ENCODE data around the gene SYT12.

Gene SYT12

DNA sequence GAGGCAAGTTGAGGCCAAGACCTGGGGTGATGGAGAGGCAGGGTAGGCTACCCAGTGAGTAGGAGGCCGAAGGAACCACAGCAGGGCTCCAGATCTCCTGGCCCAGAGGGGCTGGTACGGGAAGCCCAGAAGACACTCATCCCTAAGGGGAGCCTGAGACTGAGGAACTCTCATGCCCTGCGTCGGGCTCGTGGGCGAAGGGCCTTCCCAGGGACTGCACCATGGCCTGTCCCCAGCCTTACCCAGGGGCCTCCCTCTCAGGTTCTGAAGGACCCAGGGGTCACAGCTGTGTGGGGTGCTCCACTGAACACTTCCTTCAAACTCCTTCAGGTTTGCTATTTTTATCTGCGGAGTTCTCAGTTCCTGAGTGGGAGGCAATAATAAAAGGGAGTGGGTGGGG, 15.8 kb upstream of the SYT12 start:
- Histone ChIP-seq H3K36me3 (ENCODE audit: control insufficient read depth in 2 of 2, insufficient read depth in 1 of 2, low read length in 2 of 2) (no peaks in the 10 kb centered on the region), H3K4me1 (ENCODE audit: control insufficient read depth, insufficient read depth, low read length) (no peaks in the 10 kb centered on the region), H3K9me3 (ENCODE audit: control insufficient read depth, insufficient read depth, low read depth, low read length) (no peaks in the 10 kb centered on the region), H3K4me3 (ENCODE audit: low read depth, low read length) (no peak overlapping the region), H3K27ac (ENCODE audit: extremely low read depth, low read depth, low read length) (no peak overlapping the region)
- POLR2A ChIA-PET: interaction anchor here (0.8 to 1.4 kb wide), 2 partner anchors 8 to 10 kb away, joined by 3 to 6 read pairs; no protein-coding TSS in a partner anchor
- CTCF ChIA-PET: interaction anchor here (0.9 to 1.1 kb wide), 3 partner anchors 8 to 15 kb away, joined by 3 to 5 read pairs (median 4); partner anchors contain the start of gene SYT12
- TF ChIP-seq EGR2 (tag by site-specific recombination; IDR thresholded peaks at IDR 0.05; ENCODE audit: low read depth): 0 out of 2 replicates have a peak, but pooled peaks have one; percentile 25
- no peak for TF ChIP-seq TSHZ1 (tag by site-specific recombination; IDR thresholded peaks at IDR 0.05; ENCODE audit: borderline replicate concordance)
- TF ChIP-seq ZBTB44 (tag by site-specific recombination; IDR thresholded peaks at IDR 0.05): no peak

DNA sequence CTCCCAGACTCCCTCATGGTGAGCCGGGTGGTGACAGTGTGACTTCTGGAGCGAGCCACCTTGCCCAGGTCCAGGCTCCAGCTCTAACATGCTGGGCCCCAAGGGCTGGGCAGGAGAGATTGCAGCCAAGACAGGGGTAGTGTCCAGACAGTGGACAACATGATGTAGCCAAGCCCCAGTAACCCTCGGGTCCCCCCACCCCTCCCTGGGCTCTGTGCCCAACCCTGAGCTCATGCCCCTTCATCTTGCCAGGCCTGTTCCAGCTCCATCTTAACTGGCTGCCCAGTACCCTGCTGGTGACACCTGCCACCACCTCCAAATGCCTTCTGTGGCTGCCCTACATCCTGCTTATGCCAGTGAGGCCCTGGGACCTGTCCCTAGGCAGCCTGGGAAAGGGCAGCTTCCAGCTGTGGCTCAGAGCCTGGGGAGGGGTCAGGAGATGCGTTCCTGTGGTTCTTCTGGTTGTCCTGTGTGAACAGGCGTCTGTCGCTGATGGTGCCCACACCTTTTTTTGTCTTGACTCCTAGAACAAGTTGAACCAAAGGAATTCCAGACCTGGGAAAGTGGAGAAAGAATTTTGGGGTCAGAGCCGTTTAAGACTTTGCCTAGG, 12.5 kb upstream of the SYT12 start:
- ChIA-PET CTCF (interaction anchor here (0.6 to 1.8 kb wide), 2 partner anchors 11 to 33 kb away, joined by 3 to 4 read pairs; no protein-coding TSS in a partner anchor), POLR2A (interaction anchor here (0.9 kb wide), 1 partner anchor 11 kb away, joined by 3 read pairs; no protein-coding TSS in a partner anchor)
- H3K4me1 ChIP-seq (ENCODE audit: control insufficient read depth, insufficient read depth, low read length): no peaks in the 10 kb centered on the region
- no peak for TF ChIP-seq ZNF843 (tag by site-specific recombination; IDR thresholded peaks at IDR 0.05)
- TF ChIP-seq ZNF837 (tag by site-specific recombination; IDR thresholded peaks at IDR 0.05): no peak
- no peak for TF ChIP-seq ZNF600 (tag by site-specific recombination; IDR thresholded peaks at IDR 0.05)
- no peak for TF ChIP-seq CTCF (tag by site-specific recombination; IDR thresholded peaks at IDR 0.05)
- no peak for TF ChIP-seq ZNF610 (tag by site-specific recombination; IDR thresholded peaks at IDR 0.05; ENCODE audit: borderline replicate concordance)
- no peak for TF ChIP-seq ZNF174 (tag by site-specific recombination; IDR thresholded peaks at IDR 0.05)
- no peak for TF ChIP-seq ZNF785 (tag by site-specific recombination; IDR thresholded peaks at IDR 0.05)
- no peak for TF ChIP-seq MYNN (tag by site-specific recombination; IDR thresholded peaks at IDR 0.05; ENCODE audit: borderline replicate concordance)
- no peak for TF ChIP-seq ZBTB17 (tag by site-specific recombination; IDR thresholded peaks at IDR 0.05)
- TF ChIP-seq ZNF335 (tag by site-specific recombination; conservative IDR thresholded peaks at IDR 0.05): no peak
- TF ChIP-seq YY2 (tag by site-specific recombination; IDR thresholded peaks at IDR 0.05): no peak
- no peak for TF ChIP-seq ZFP3 (tag by site-specific recombination; IDR thresholded peaks at IDR 0.05; ENCODE audit: low read depth)
- no peak for TF ChIP-seq ZNF350 (tag by site-specific recombination; IDR thresholded peaks at IDR 0.05)
- H3K4me3 ChIP-seq (ENCODE audit: low read depth, low read length): no peak overlapping the region
- no peaks in the 10 kb centered on the region for H3K9me3 ChIP-seq (ENCODE audit: control insufficient read depth, insufficient read depth, low read depth, low read length)
- H3K27ac ChIP-seq (ENCODE audit: extremely low read depth, low read depth, low read length): no peak overlapping the region
- H3K36me3 ChIP-seq (ENCODE audit: control insufficient read depth in 2 of 2, insufficient read depth in 1 of 2, low read length in 2 of 2): no peaks in the 10 kb centered on the region
